ENCODE data around the gene COL10A1.

- TF ChIP-seq, protein P1, sequence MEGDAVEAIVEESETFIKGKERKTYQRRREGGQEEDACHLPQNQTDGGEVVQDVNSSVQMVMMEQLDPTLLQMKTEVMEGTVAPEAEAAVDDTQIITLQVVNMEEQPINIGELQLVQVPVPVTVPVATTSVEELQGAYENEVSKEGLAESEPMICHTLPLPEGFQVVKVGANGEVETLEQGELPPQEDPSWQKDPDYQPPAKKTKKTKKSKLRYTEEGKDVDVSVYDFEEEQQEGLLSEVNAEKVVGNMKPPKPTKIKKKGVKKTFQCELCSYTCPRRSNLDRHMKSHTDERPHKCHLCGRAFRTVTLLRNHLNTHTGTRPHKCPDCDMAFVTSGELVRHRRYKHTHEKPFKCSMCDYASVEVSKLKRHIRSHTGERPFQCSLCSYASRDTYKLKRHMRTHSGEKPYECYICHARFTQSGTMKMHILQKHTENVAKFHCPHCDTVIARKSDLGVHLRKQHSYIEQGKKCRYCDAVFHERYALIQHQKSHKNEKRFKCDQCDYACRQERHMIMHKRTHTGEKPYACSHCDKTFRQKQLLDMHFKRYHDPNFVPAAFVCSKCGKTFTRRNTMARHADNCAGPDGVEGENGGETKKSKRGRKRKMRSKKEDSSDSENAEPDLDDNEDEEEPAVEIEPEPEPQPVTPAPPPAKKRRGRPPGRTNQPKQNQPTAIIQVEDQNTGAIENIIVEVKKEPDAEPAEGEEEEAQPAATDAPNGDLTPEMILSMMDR (IDR thresholded peaks at IDR 0.05), result no peak
- TF ChIP-seq POLR2A (IDR thresholded peaks at IDR 0.05), result no peak
These were observed 32.7 kb upstream of the COL10A1 start for GRCh38 chr6:116158641-116159040.
